A549 treated with AZD2906 at 1 μM for 4 hours (cell line): ENCODE data around the gene CD79B. TPM values are rescaled to one million over a fixed set of nuclear protein-coding genes. Genes with fewer than 3 reads are reported as not detected.

ENCODE experiments used
- total RNA-seq: library from RNA; stranded (reverse); fragments of 200-300 nt; extraction: Qiagen RNA extraction; gene quantifications from 5 replicates; pipeline ENCODE4 v1.2.3, GENCODE V29; 2022

Gene CD79B
- 0.07 to 0.08 TPM in 2 of 5 replicates, not detected in the others for total RNA-seq

DNA sequence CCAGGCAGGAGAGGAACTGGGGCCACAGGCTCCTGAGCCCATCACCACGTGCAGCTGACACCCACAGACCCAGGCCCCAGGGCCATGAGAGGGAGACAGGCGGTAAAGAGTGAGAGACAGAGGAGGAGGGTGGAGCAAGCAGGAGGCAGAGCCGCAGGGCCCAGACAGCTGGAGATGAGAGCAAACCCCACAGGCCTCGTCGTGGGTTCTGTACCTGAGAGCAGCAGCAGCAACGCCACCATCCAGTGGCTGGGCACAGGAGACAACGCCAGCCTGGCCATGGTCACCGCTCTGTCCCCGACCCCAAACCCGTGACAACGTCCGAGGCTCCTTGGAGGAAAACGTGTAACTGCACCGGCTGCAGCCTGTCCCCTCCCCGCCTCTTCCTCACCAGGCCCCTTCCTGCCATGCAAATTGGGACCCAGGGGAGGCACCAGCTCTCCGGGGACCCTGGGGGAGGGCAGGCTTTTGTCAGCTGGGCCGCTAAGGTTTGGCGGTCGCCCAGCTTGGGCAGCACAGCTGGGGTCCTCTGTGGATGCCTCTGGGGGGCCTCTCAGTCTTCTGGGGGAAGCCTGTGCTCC, at the start of gene CD79B:
TSS of gene CD79B (minus strand) at position 351 of the 581 bp plus-strand sequence. CDS start at position 281, 70 bp downstream.

GRCh38 chr17:63972796-63973195, 40.7 kb upstream of the CD79B start, which contains the start of gene SCN4A:
Gene SCN4A, minus strand, starts transcription at chr17:63972918. Its CDS starts 77 bp downstream, at chr17:63972841.

DNA sequence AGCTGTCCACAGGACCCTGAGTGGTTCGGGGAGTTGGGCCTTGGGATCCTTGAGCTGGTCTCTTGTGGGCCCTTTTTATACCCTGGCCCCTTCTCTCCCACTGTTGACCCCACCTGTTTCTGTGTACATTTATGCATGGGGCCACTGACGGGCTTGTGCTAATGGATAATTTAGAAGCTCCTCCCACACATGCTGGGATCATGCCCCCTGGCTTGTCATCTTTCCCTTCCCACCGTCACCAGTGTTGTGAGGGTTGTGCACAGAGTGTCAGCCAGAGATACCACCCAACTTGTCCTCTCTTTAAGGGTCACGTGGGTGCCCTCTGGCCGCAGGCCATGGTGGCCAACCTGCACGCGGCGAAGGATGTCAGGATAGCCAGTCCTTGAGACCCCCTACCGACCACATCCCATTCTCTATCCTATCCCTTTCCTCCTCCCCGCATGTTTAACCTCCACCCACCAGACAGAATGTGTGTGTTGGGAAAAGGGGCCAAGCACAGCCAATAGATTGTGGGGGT, 13.3 kb downstream of the CD79B start, which contains the start of gene GH1:
TSS of gene GH1 (minus strand) at position 51 of the 517 bp plus-strand sequence. CDS start 63 bp downstream, outside the sequence.

GRCh38 chr17:63911041-63911635, 21.0 kb downstream of the CD79B start, which contains the start of gene CSHL1:
Gene CSHL1, minus strand, starts transcription at chr17:63911258. Its CDS starts 62 bp downstream, at chr17:63911196.

GRCh38 chr17:63896524-63897354, 35.4 kb downstream of the CD79B start, which contains the start of gene CSH1:
Gene CSH1, minus strand, starts transcription at chr17:63896574. Its CDS starts 63 bp downstream, at chr17:63896511.

GRCh38 chr17:63881935-63882601, 50.1 kb downstream of the CD79B start, which contains the start of gene GH2:
Gene GH2, minus strand, starts transcription at chr17:63881944. Its CDS starts 143 bp downstream, at chr17:63881801.

Other genes with a start within 250 kb of the CD79B start
- gene LIMD2, start 232.2 kb downstream of the CD79B start, total RNA-seq, result 7.8 to 13.0 TPM (median 10.6 TPM) in 5 replicates
- 23.5 to 26.8 TPM (median 25.5 TPM) in 5 replicates for gene STRADA, start 190.5 kb downstream of the CD79B start, total RNA-seq
- 88.4 to 136 TPM (median 94.2 TPM) in 5 replicates for gene CCDC47, start 158.7 kb downstream of the CD79B start, total RNA-seq
- gene DDX42, start 158.2 kb downstream of the CD79B start, total RNA-seq, result 88.4 to 107 TPM (median 92.5 TPM) in 5 replicates
- 195 to 239 TPM (median 204 TPM) in 5 replicates for gene PSMC5, start 104.9 kb downstream of the CD79B start, total RNA-seq
- 43.9 to 61.3 TPM (median 52.1 TPM) in 5 replicates for gene FTSJ3, start 104.7 kb downstream of the CD79B start, total RNA-seq
- gene SMARCD2, start 89.6 kb downstream of the CD79B start, total RNA-seq, result 53.1 to 63.3 TPM (median 56.4 TPM) in 5 replicates
- not detected in 5 replicates for gene CSH2, start 58.7 kb downstream of the CD79B start, total RNA-seq
- gene GH2, start 50.4 kb downstream of the CD79B start, total RNA-seq, result not detected in 5 replicates
- gene CSH1, start 35.8 kb downstream of the CD79B start, total RNA-seq, result not detected in 5 replicates
- not detected in 5 replicates for gene CSHL1, start 21.1 kb downstream of the CD79B start, total RNA-seq
- not detected in 5 replicates for gene GH1, start 13.5 kb downstream of the CD79B start, total RNA-seq
- gene SCN4A, start 40.6 kb upstream of the CD79B start, total RNA-seq, result 0.02 to 0.13 TPM (median 0.03 TPM) in 5 replicates
- gene PRR29, start 66.0 kb upstream of the CD79B start, total RNA-seq, result 0.44 to 0.74 TPM (median 0.68 TPM) in 5 replicates
- gene ICAM2, start 88.3 kb upstream of the CD79B start, total RNA-seq, result 0.07 to 0.18 TPM (median 0.09 TPM) in 4 of 5 replicates, not detected in the other
- 3.3 to 3.8 TPM (median 3.5 TPM) in 5 replicates for gene ERN1, start 197.8 kb upstream of the CD79B start, total RNA-seq